Osteocyte (in vitro differentiated cells): ENCODE measurements around the gene RASSF3. TPM values are rescaled to one million over a fixed set of nuclear protein-coding genes. Genes with fewer than 3 reads are reported as not detected.
"Not testable (repeated sequence)": the region's sequence is repeated elsewhere in the genome, so short reads cannot be mapped to it uniquely, and the experiment has no call there.

ENCODE experiments used
- DNase-seq: peaks from one replicate; pipeline ENCODE4 v3.0.0; 2021; ENCODE audit warnings: mixed read lengths; ENCODE audit not compliant: unreplicated experiment; ENCODE audit errors: extremely low spot score
- H3K27ac Mint-ChIP-seq: one replicate; pipeline ENCODE4 v1.8.0; 2021; ENCODE audit warnings: mild to moderate bottlenecking, mixed read lengths; ENCODE audit not compliant: unreplicated experiment
- H3K27me3 Mint-ChIP-seq: one replicate; pipeline ENCODE4 v1.8.0; 2021; ENCODE audit warnings: mixed read lengths; ENCODE audit not compliant: unreplicated experiment
- H3K36me3 Mint-ChIP-seq: one replicate; pipeline ENCODE4 v1.8.0; 2021; ENCODE audit warnings: mixed read lengths; ENCODE audit not compliant: unreplicated experiment
- H3K4me1 Mint-ChIP-seq: one replicate; pipeline ENCODE4 v1.8.0; 2021; ENCODE audit warnings: mixed read lengths; ENCODE audit not compliant: unreplicated experiment
- H3K4me3 Mint-ChIP-seq: one replicate; pipeline ENCODE4 v1.8.0; 2021; ENCODE audit warnings: mild to moderate bottlenecking, moderate library complexity, mixed read lengths; ENCODE audit not compliant: unreplicated experiment
- H3K9me3 Mint-ChIP-seq: one replicate; pipeline ENCODE4 v1.8.0; 2021; ENCODE audit warnings: mixed read lengths; ENCODE audit not compliant: unreplicated experiment
- total RNA-seq: library from RNA; stranded (reverse); gene quantifications from 2 replicates; pipeline ENCODE4 v1.2.1, GENCODE V29; 2021
- TF ChIP-seq, protein P1 (sequence below): fragments of 200-600 bp; sonication (generic); IDR thresholded peaks from 2 replicates; pipeline ENCODE4 v1.5.0; 2021; ENCODE audit warnings: antibody characterized with exemption, mild to moderate bottlenecking, moderate library complexity

Gene RASSF3
- total RNA-seq, 1 donor from 2014 or later, result 29.0 TPM

DNA sequence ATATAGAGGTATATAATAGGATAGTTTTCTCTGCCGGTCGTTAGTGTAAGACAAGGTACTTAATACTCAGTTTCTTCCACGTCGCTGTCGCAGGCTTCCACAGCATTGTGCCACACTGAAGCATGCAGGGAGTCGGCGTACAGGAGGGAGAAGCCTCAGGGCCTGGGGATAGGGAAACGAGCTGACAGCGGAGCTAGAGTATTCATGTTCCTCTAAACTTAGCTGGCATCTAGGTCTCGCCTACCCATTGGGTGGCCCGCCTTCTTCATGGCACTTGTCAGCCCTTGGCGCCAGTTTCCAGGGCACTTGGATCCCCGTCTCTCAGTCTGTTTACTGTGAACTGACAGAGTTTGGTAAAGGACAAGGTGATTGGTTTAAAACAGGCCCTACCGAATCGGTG lies 75.3 kb downstream of the RASSF3 start:
- Mint-ChIP-seq H3K27ac (no peak overlapping the region), H3K36me3 (peaks cover 33% of the 10 kb centered on the region), H3K27me3 (no peaks in the 10 kb centered on the region), H3K4me3 (no peak overlapping the region), H3K4me1 (peaks cover 34% of the 10 kb centered on the region), H3K9me3 (no peaks in the 10 kb centered on the region)
- TF ChIP-seq, protein P1, sequence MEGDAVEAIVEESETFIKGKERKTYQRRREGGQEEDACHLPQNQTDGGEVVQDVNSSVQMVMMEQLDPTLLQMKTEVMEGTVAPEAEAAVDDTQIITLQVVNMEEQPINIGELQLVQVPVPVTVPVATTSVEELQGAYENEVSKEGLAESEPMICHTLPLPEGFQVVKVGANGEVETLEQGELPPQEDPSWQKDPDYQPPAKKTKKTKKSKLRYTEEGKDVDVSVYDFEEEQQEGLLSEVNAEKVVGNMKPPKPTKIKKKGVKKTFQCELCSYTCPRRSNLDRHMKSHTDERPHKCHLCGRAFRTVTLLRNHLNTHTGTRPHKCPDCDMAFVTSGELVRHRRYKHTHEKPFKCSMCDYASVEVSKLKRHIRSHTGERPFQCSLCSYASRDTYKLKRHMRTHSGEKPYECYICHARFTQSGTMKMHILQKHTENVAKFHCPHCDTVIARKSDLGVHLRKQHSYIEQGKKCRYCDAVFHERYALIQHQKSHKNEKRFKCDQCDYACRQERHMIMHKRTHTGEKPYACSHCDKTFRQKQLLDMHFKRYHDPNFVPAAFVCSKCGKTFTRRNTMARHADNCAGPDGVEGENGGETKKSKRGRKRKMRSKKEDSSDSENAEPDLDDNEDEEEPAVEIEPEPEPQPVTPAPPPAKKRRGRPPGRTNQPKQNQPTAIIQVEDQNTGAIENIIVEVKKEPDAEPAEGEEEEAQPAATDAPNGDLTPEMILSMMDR, result no peak
- DNase-seq, result no peak

DNA sequence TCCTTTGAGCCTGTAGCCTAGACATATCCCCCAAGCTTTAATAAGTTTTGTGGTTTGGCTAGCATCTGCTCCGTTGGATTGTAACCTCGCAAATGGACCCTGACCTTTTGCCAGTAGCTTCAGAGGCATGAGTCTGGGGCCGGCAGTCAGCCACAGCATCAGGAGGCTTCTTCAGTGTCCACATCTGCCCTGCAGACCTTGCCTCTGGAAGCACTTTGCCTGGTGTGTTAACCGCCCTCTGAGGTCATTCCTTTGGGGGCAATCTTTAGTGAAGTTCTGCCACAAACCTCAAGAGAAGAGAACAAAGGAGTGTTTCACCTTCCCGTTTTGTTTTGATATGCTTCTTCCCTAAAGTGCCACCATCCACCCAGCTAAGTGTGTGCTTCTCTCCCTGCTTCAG lies 77.5 kb downstream of the RASSF3 start:
- Mint-ChIP-seq H3K27me3 (no peaks in the 10 kb centered on the region), H3K36me3 (peaks cover 38% of the 10 kb centered on the region), H3K9me3 (no peaks in the 10 kb centered on the region), H3K4me3 (no peak overlapping the region), H3K27ac (no peak overlapping the region), H3K4me1 (peaks cover 33% of the 10 kb centered on the region)
- TF ChIP-seq, protein P1, result no peak
- DNase-seq, result no peak

DNA sequence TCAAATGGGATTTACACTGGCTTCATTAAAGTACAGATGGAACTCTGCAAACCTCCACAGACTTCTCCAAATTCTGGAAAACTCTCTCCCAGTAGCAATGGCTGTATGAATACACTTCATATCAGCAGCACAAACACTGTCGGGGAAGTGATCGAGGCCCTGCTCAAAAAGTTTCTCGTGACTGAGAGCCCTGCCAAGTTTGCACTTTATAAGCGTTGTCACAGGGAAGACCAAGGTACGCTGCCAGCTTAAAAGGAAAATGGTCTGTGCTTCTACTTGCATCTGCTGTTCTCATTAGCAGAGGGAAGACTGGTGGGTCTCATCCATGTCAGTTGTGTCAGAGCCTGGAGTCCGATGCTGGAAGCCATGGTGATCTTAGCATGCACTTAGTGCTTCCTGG lies 77.9 kb downstream of the RASSF3 start:
- Mint-ChIP-seq H3K36me3 (peaks cover 38% of the 10 kb centered on the region), H3K4me3 (no peak overlapping the region), H3K4me1 (peaks cover 29% of the 10 kb centered on the region), H3K27ac (no peak overlapping the region), H3K27me3 (no peaks in the 10 kb centered on the region), H3K9me3 (no peaks in the 10 kb centered on the region)
- no peak for DNase-seq
- TF ChIP-seq, protein P1, result no peak

DNA sequence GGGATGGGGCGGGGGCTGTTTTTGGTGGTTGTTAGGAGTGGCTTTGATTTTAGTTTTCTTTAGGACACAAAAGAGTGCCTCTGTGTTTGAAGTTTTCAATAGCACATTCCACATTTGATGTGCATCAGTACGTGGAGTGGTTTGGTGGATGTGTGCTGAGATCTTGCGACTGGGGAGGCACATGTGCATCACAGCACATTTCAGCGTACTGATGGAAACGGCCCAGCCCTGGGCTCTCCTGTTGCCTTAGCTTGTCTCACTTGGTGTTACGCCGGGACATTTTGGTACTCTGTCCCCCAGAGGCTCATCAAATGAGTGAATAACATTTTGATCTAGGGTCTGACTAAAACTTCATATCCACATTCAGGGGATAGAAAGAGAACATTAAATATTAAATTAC lies 78.4 kb downstream of the RASSF3 start:
- no peak overlapping the region for H3K4me3 Mint-ChIP-seq
- no peaks in the 10 kb centered on the region for H3K27me3 Mint-ChIP-seq
- TF ChIP-seq, protein P1, result no peak
- DNase-seq, result no peak
- H3K9me3 Mint-ChIP-seq, result no peaks in the 10 kb centered on the region
- H3K4me1 Mint-ChIP-seq, result peaks cover 24% of the 10 kb centered on the region
- no peak overlapping the region for H3K27ac Mint-ChIP-seq
- H3K36me3 Mint-ChIP-seq, result peaks cover 37% of the 10 kb centered on the region

DNA sequence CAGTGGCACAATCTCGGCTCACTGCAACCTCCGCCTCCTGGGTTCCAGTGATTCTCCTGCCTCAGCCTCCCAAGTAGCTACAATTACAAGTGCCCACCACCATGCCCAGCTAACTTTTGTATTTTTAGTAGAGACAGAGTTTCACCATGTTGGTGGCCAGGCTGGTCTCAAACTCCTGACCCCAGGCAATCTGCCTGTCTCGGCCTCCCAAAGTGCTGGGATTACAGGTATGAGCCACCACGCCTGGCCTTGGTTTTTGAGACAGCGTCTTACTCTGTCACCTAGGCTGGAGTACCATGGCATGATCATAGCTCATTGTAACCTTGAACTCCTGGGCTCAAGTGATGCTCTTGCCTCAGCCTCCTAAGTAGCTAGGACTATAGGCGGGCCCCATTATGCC lies 79.9 kb downstream of the RASSF3 start:
- Mint-ChIP-seq H3K4me1 (peaks cover 27% of the 10 kb centered on the region), H3K36me3 (peaks cover 39% of the 10 kb centered on the region)
- not testable (repeated sequence) for DNase-seq, H3K4me3 Mint-ChIP-seq, H3K27me3 Mint-ChIP-seq, H3K27ac Mint-ChIP-seq, H3K9me3 Mint-ChIP-seq

DNA sequence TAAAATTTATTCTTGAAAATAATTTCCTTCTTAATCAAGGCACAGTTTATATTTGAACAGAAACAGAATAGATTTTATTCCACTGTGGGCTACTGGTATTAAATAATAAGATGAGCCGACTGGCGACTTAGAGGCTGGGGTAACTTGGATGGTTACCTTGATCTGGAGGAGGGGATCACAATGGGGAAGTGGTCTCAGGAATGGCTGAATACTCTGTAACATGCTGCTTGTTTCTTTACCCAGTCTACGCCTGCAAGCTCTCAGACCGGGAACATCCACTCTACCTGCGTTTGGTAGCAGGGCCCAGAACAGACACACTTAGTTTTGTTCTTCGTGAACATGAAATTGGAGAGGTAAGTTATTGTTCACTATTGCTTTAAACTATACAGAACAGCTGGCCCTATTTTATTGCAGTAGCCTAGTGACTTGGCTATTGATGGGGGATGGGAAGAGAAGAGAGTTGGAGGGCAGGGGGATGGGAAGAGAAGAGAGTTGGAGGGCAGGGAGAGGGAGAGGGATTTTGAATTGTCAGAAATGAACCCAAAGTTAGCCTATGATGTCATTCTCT lies 81.0 kb downstream of the RASSF3 start:
- H3K4me3 Mint-ChIP-seq, result no peak overlapping the region
- DNase-seq, result no peak
- H3K27ac Mint-ChIP-seq, result peak overlapping the region; percentile 66
- peaks cover 31% of the 10 kb centered on the region for H3K36me3 Mint-ChIP-seq
- no peaks in the 10 kb centered on the region for H3K9me3 Mint-ChIP-seq
- TF ChIP-seq, protein P1, result no peak
- H3K4me1 Mint-ChIP-seq, result peaks cover 30% of the 10 kb centered on the region
- no peaks in the 10 kb centered on the region for H3K27me3 Mint-ChIP-seq
